ENCODE measurements around the gene AP1AR. TPM values are rescaled to one million over a fixed set of nuclear protein-coding genes. Genes with fewer than 3 reads are reported as not detected.

Gene AP1AR
- total and polyA plus RNA-seq, 4 donors = 7.6 to 14.7 (median 7.8) TPM

- DNase-seq (ENCODE audit: low spot score) = no peak
- 82% methylated on average over 1 of the region's 1 CpG for WGBS
- no peak overlapping the region for H3K27ac ChIP-seq (ENCODE audit: low read depth in 1 of 2, low read length in 2 of 2)
- no peak for TF ChIP-seq RXRA (IDR thresholded peaks at IDR 0.05)
- TF ChIP-seq NR2F2 (IDR thresholded peaks at IDR 0.05) = no peak
- no peak for TF ChIP-seq REST (IDR thresholded peaks at IDR 0.05)
- TF ChIP-seq SP1 (IDR thresholded peaks at IDR 0.05) = no peak
- TF ChIP-seq FOXA2 (IDR thresholded peaks at IDR 0.05) = no peak
- TF ChIP-seq MAX (IDR thresholded peaks at IDR 0.05) = no peak
- no peak for TF ChIP-seq JUND (IDR thresholded peaks at IDR 0.05)
- no peak for TF ChIP-seq FOXA1 (IDR thresholded peaks at IDR 0.05)
- TF ChIP-seq EGR1 (IDR thresholded peaks at IDR 0.05; ENCODE audit: low read depth in 2 of 2) = no peak
- no peak for TF ChIP-seq ZBTB33 (IDR thresholded peaks at IDR 0.05)
- no peak for TF ChIP-seq YY1 (IDR thresholded peaks at IDR 0.05)
- TF ChIP-seq ATF3 (IDR thresholded peaks at IDR 0.05) = no peak
- no peak for TF ChIP-seq HNF4A (conservative IDR thresholded peaks at IDR 0.05)
- TF ChIP-seq HNF4G (IDR thresholded peaks at IDR 0.05) = no peak
- no peak for TF ChIP-seq GABPA (IDR thresholded peaks at IDR 0.05 in 1 of 2, conservative IDR thresholded peaks at IDR 0.05 in 1 of 2)
- no peaks in the 10 kb centered on the region for H3K4me1 ChIP-seq (ENCODE audit: control insufficient read depth in 4 of 4, insufficient read depth in 4 of 4, low read length in 3 of 4)
- no peaks in the 10 kb centered on the region for H3K27me3 ChIP-seq (ENCODE audit: control insufficient read depth in 4 of 4, insufficient read depth in 4 of 4, low read length in 3 of 4)
- H3K4me3 ChIP-seq (ENCODE audit: low read depth in 1 of 3, low read length in 3 of 3) = no peak overlapping the region
- no peaks in the 10 kb centered on the region for H3K36me3 ChIP-seq (ENCODE audit: control insufficient read depth in 4 of 4, insufficient read depth in 3 of 4, low read depth in 1 of 4, low read length in 3 of 4)
- no peak overlapping the region for H3K9ac ChIP-seq (ENCODE audit: low read depth in 1 of 2, low read length in 2 of 2)
- no peaks in the 10 kb centered on the region for H3K9me3 ChIP-seq (ENCODE audit: control insufficient read depth in 4 of 4, low read length in 3 of 4)
Measured at GRCh38 chr4:112199041-112199440, 32.5 kb upstream of the AP1AR start.

GRCh38 chr4:112201915-112202505 is 29.6 kb upstream of the AP1AR start:
- H3K27me3 ChIP-seq (ENCODE audit: control insufficient read depth in 4 of 4, insufficient read depth in 4 of 4, low read length in 3 of 4) = no peaks in the 10 kb centered on the region
- no peaks in the 10 kb centered on the region for H3K9me3 ChIP-seq (ENCODE audit: control insufficient read depth in 4 of 4, low read length in 3 of 4)
- no peak overlapping the region for H3K27ac ChIP-seq (ENCODE audit: low read depth in 1 of 2, low read length in 2 of 2)
- DNase-seq (ENCODE audit: low spot score) = no peak
- no peaks in the 10 kb centered on the region for H3K36me3 ChIP-seq (ENCODE audit: control insufficient read depth in 4 of 4, insufficient read depth in 3 of 4, low read depth in 1 of 4, low read length in 3 of 4)
- H3K9ac ChIP-seq (ENCODE audit: low read depth in 1 of 2, low read length in 2 of 2) = no peak overlapping the region
- 90% methylated on average over 4 of the region's 4 CpGs for whole genome bisulfite sequencing
- H3K4me1 ChIP-seq (ENCODE audit: control insufficient read depth in 4 of 4, insufficient read depth in 4 of 4, low read length in 3 of 4) = no peaks in the 10 kb centered on the region
- H3K4me3 ChIP-seq (ENCODE audit: low read depth in 1 of 3, low read length in 3 of 3) = no peak overlapping the region
- TF ChIP-seq YY1 (IDR thresholded peaks at IDR 0.05) (no peak), FOXA1 (IDR thresholded peaks at IDR 0.05) (no peak), HNF4A (conservative IDR thresholded peaks at IDR 0.05) (no peak), JUND (IDR thresholded peaks at IDR 0.05) (no peak), GABPA (IDR thresholded peaks at IDR 0.05 in 1 of 2, conservative IDR thresholded peaks at IDR 0.05 in 1 of 2) (no peak), ZBTB33 (IDR thresholded peaks at IDR 0.05) (no peak), REST (IDR thresholded peaks at IDR 0.05) (no peak), ATF3 (IDR thresholded peaks at IDR 0.05) (no peak), FOXA2 (IDR thresholded peaks at IDR 0.05) (no peak), HNF4G (IDR thresholded peaks at IDR 0.05) (no peak), RXRA (IDR thresholded peaks at IDR 0.05) (no peak), SP1 (IDR thresholded peaks at IDR 0.05) (no peak), MAX (IDR thresholded peaks at IDR 0.05) (no peak), TAF1 (conservative IDR thresholded peaks at IDR 0.05) (no peak), EGR1 (IDR thresholded peaks at IDR 0.05; ENCODE audit: low read depth in 2 of 2) (no peak), NR2F2 (IDR thresholded peaks at IDR 0.05) (no peak)
